Activated naive CD8-positive, alpha-beta T cell treated with anti-CD3 and anti-CD28 coated beads, Interleukin-2, amount 50 U/mL, for 16 hours (primary cell): ENCODE data around the gene C3orf38.
"Not testable (repeated sequence)": the region's sequence is repeated elsewhere in the genome, so short reads cannot be mapped to it uniquely, and the experiment has no call there.

Experiments
- DNase-seq: peaks from one replicate; pipeline ENCODE4 v3.0.0-alpha.2; 2020; ENCODE audit warnings: low read depth, low spot score

C3orf38 gene

GRCh38 chr3:88149509-88150362, at the start of gene C3orf38:
C3orf38 (plus strand) TSS chr3:88149959; CDS start chr3:88150053, 94 bp downstream.
- DNase-seq = peak; percentile 43

- DNase-seq = no peak
Observed at GRCh38 chr3:88101142-88101541, 48.6 kb upstream of the C3orf38 start.

- no peak for DNase-seq
Observed at GRCh38 chr3:88105325-88105724, 44.4 kb upstream of the C3orf38 start.

- no peak for DNase-seq
Observed at GRCh38 chr3:88112289-88112688, 37.5 kb upstream of the C3orf38 start.

- peak; percentile 18 for DNase-seq
Observed at GRCh38 chr3:88113311-88114162, 36.2 kb upstream of the C3orf38 start.

GRCh38 chr3:88114878-88115549, 34.7 kb upstream of the C3orf38 start:
- no peak for DNase-seq

GRCh38 chr3:88117683-88118082, 32.1 kb upstream of the C3orf38 start:
- DNase-seq = no peak

GRCh38 chr3:88118603-88119002, 31.2 kb upstream of the C3orf38 start:
- DNase-seq = not testable (repeated sequence)

- DNase-seq = no peak
Observed at GRCh38 chr3:88123526-88123925, 26.2 kb upstream of the C3orf38 start.

GRCh38 chr3:88131695-88132094, 18.1 kb upstream of the C3orf38 start:
- no peak for DNase-seq

- DNase-seq = no peak
Observed at GRCh38 chr3:88132894-88133293, 16.9 kb upstream of the C3orf38 start.

- DNase-seq = no peak
Observed at GRCh38 chr3:88133711-88134263, 16.0 kb upstream of the C3orf38 start.

- no peak for DNase-seq
Observed at GRCh38 chr3:88137836-88138235, 11.9 kb upstream of the C3orf38 start.

- DNase-seq = no peak
Observed at GRCh38 chr3:88141458-88142083, 8.2 kb upstream of the C3orf38 start.

GRCh38 chr3:88142094-88142624, 7.6 kb upstream of the C3orf38 start:
- no peak for DNase-seq

- no peak for DNase-seq
Observed at GRCh38 chr3:88147261-88147660, 2.5 kb upstream of the C3orf38 start.

GRCh38 chr3:88148651-88149050, 1.1 kb upstream of the C3orf38 start:
- no peak for DNase-seq

GRCh38 chr3:88149101-88149508, 654 bp upstream of the C3orf38 start:
- no peak for DNase-seq

GRCh38 chr3:88150371-88150770, 612 bp downstream of the C3orf38 start:
- DNase-seq = no peak

- no peak for DNase-seq
Observed at GRCh38 chr3:88150806-88151205, 1.0 kb downstream of the C3orf38 start.

GRCh38 chr3:88151358-88151757, 1.6 kb downstream of the C3orf38 start:
- no peak for DNase-seq
